GM12878 (cell line): ENCODE results near the gene HMGCS1.

Experiments used
- CREB1 ChIP-seq: IDR thresholded peaks from 2 replicates; pipeline ENCODE4 v1.6.1; 2012; ENCODE audit warnings: low read depth, mild to moderate bottlenecking, inconsistent platforms
- EZH2 ChIP-seq: IDR thresholded peaks from 2 replicates; pipeline ENCODE4 v1.6.1; 2012; ENCODE audit warnings: low read depth, mild to moderate bottlenecking, control low read depth, inconsistent platforms, low read length, borderline replicate concordance; ENCODE audit not compliant: control insufficient read depth
- POLR2AphosphoS5 ChIP-seq: IDR thresholded peaks from 2 replicates; pipeline ENCODE4 v1.6.1; 2011; ENCODE audit warnings: mild to moderate bottlenecking, low read length, inconsistent platforms
- RAD51 ChIP-seq: fragments of 450-650 bp; IDR thresholded peaks from 2 replicates; pipeline ENCODE4 v1.6.1; 2016; ENCODE audit warnings: moderate library complexity, mild to moderate bottlenecking, inconsistent platforms
- SP1 ChIP-seq: IDR thresholded peaks from one replicate; pipeline ENCODE4 v1.6.1; 2011; ENCODE audit warnings: low read depth, low read length
- SUZ12 ChIP-seq: fragments of 200-600 bp; sonication (generic); IDR thresholded peaks from one replicate; pipeline ENCODE4 v1.6.1; 2018; ENCODE audit warnings: antibody characterized with exemption, mild to moderate bottlenecking; ENCODE audit not compliant: unreplicated experiment
- TF ChIP-seq, protein P1 (sequence below), 3 experiments: IDR thresholded peaks in 2 of 3; conservative IDR thresholded peaks in 1 of 3; 2 replicates each; pipeline ENCODE4 v1.5.1; 2011; ENCODE audit warnings: low read depth in 3 of 3, low read length in 3 of 3, mild to moderate bottlenecking in 3 of 3, control low read depth in 2 of 3, moderate library complexity in 2 of 3, inconsistent platforms in 1 of 3, mixed read lengths in 1 of 3; ENCODE audit not compliant: control insufficient read depth in 2 of 3, insufficient read depth in 1 of 3; ENCODE audit errors: extremely low read depth in 1 of 3
- TF ChIP-seq, protein P2 (sequence below): fragments of 450-650 bp; IDR thresholded peaks from 2 replicates; pipeline ENCODE4 v1.6.1; 2018; ENCODE audit warnings: borderline replicate concordance, mild to moderate bottlenecking; ENCODE audit not compliant: partially characterized antibody

DNA sequence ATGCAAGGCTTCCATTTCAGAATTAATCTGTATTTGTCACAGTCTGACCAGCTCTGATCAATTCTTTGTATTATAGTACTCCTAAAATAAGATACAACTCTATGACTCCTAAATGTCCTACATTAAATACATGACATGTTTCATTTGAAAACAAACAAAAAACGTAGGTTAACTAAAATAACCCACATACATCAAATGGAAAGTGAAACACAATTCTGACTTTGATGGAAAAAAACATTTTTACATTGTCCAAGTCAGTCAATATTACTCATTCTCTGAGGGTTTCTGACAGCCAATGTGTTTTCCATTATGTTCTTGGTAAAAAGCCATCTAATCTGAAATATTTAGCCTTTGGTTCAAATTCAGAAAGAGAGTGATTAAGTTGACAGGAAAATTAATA is 8.7 kb downstream of the HMGCS1 start:
- TF ChIP-seq CREB1 (no peak), SP1 (no peak), RAD51 (no peak; the same call in 1 of the 2 replicates), SUZ12 (no peak), POLR2AphosphoS5 (no peak), EZH2 (no peak)
- TF ChIP-seq, protein P1, sequence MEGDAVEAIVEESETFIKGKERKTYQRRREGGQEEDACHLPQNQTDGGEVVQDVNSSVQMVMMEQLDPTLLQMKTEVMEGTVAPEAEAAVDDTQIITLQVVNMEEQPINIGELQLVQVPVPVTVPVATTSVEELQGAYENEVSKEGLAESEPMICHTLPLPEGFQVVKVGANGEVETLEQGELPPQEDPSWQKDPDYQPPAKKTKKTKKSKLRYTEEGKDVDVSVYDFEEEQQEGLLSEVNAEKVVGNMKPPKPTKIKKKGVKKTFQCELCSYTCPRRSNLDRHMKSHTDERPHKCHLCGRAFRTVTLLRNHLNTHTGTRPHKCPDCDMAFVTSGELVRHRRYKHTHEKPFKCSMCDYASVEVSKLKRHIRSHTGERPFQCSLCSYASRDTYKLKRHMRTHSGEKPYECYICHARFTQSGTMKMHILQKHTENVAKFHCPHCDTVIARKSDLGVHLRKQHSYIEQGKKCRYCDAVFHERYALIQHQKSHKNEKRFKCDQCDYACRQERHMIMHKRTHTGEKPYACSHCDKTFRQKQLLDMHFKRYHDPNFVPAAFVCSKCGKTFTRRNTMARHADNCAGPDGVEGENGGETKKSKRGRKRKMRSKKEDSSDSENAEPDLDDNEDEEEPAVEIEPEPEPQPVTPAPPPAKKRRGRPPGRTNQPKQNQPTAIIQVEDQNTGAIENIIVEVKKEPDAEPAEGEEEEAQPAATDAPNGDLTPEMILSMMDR (IDR thresholded peaks at IDR 0.05 in 2 of 3, conservative IDR thresholded peaks at IDR 0.05 in 1 of 3; ENCODE audit: control insufficient read depth in 2 of 3, extremely low read depth in 1 of 3, insufficient read depth in 1 of 3, low read depth in 3 of 3, low read length in 3 of 3), result no peak
- TF ChIP-seq, protein P2, sequence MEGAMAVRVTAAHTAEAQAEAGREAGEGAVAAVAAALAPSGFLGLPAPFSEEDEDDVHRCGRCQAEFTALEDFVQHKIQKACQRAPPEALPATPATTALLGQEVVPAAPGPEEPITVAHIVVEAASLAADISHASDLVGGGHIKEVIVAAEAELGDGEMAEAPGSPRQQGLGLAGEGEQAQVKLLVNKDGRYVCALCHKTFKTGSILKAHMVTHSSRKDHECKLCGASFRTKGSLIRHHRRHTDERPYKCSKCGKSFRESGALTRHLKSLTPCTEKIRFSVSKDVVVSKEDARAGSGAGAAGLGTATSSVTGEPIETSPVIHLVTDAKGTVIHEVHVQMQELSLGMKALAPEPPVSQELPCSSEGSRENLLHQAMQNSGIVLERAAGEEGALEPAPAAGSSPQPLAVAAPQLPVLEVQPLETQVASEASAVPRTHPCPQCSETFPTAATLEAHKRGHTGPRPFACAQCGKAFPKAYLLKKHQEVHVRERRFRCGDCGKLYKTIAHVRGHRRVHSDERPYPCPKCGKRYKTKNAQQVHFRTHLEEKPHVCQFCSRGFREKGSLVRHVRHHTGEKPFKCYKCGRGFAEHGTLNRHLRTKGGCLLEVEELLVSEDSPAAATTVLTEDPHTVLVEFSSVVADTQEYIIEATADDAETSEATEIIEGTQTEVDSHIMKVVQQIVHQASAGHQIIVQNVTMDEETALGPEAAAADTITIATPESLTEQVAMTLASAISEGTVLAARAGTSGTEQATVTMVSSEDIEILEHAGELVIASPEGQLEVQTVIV, result no peak
